OCI-LY3 (cell line): Measurements from ENCODE around the gene USP19.

ENCODE experiments used
- CTCF ChIP-seq: fragments of 200-600, 300-600 bp; sonication (generic); IDR thresholded peaks from 2 replicates; pipeline ENCODE4 v1.5.1; 2014; ENCODE audit warnings: antibody characterized with exemption, low read length, low read depth
- EZH2phosphoT487 ChIP-seq: fragments of 200-600 bp; shearing (Covaris generic); IDR thresholded peaks from 2 replicates; pipeline ENCODE4 v1.6.1; 2018; ENCODE audit warnings: antibody characterized with exemption, mixed run types, low read depth

GRCh38 chr3:49161197-49161596 is 40.6 kb upstream of the USP19 start:
- no peak for TF ChIP-seq CTCF
- TF ChIP-seq EZH2phosphoT487 = no peak
